ENCODE data around the gene RASGRF2.

GRCh38 chr5:81121273-81121672, 161.1 kb downstream of the RASGRF2 start:
- TF ChIP-seq CTCF (IDR thresholded peaks at IDR 0.05), result no peak
- no peak for TF ChIP-seq ZFX (IDR thresholded peaks at IDR 0.05; ENCODE audit: borderline replicate concordance)
